ENCODE data around the gene WWC2.
"Not testable (repeated sequence)": the region's sequence is repeated elsewhere in the genome, so short reads cannot be mapped to it uniquely, and the experiment has no call there.

The WWC2 gene

GRCh38 chr4:183312841-183313240, 213.8 kb downstream of the WWC2 start:
- no peak for DNase-seq

- DNase-seq: no peak
Measured at GRCh38 chr4:183314336-183314735, 215.3 kb downstream of the WWC2 start.

DNA sequence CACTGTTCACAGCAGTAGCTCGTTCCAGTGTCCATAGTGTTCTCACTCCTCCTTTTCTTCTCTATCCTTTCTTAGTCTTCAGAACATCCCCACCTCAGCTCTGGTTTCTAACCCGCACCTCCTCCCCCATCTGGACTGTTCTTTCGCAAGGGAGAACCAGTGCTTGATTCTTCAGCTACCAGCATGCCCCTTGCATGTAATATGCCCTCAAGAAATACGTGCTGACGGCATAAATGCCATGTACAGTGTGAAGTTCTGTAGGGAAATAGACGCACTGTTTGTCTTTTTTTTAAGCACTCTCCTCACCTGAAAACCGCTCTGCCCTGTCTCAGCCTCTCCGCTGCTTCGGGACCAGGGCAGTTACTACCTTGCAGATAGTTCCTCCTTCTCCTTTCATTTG, 215.7 kb downstream of the WWC2 start:
- no peak for DNase-seq

DNA sequence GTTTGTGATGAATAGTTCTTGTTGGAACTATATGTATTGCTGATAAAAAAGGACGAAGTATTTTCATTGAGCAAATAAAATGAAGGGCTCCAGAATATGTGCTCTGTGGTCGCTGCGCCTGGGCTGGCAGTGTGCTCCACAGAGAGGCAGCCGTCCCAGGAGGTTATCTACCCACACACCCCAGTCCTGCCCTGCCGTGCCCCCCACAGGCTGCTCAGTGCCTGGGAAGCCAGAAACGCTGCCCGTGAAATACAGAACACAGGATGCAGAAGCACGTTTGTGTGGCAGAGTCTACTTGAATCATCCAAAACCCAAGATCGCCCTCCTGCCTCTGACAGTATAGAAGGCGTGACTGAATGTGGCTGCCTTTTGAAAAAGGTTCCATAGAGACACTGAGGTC, 219.6 kb downstream of the WWC2 start:
- no peak for DNase-seq

DNA sequence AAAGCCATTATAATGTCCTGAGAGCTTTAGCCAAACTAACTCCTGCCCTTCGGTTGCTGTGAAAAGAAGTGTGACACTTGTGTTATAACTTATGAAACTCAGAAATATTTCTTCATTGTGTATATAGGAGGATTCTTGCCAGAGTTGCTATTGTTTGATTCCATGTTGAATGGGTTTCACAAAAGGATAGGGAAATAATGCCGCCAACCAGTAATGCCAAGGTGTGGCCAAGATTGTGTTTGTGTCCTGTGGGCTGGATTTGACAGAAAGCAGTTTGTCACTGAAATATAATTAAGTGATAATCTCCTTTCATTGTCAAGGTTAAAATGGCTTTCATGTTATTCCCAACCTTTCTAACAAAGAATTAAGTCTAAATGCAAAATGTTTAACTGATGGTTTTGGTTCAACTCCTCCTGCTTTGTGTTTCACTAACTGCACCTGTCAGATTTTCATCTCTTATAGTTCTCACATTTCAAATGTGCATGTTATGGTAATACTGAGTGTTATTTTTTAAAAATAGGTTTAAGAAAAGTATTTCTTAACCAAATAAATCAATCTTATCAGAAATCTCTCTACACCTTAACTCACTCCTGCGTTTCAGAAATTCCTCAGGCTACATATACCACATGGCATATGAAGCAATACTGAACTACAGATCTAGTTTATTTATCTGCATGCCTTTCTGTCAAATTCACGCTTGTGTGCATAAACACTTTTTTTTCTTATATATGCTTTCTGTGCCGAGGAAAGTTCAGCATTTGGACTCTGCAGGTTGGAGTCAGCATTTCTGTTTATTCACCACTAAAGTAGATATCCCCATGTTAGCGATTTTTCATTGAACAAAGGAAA, 221.4 kb downstream of the WWC2 start, which contains the start of gene CLDN22:
CLDN22 (minus strand) TSS at position 66 of the 849 bp plus-strand sequence; CDS start at position 8, 58 bp downstream.
- DNase-seq: no peak

DNA sequence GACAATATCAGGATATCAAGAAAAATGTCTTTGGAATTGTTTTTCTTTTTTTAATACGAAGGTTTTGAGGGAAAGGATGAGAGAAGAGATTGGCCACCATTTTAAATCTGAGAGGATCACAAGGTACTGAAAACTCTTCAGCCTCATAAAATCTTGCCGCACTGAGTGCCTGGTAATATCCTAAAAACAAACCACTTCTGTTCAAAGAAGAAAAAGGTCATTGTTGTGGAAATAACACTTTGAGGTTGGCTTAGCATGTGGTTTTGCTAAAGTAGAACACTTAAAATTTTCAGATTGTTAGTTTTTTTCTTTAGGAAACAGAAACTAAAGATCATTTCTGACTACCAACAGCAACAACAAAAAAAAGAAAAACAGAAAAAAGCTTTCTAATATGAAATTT, 222.0 kb downstream of the WWC2 start:
- no peak for DNase-seq

- DNase-seq: no peak
Measured at GRCh38 chr4:183321516-183321915, 222.5 kb downstream of the WWC2 start.

DNA sequence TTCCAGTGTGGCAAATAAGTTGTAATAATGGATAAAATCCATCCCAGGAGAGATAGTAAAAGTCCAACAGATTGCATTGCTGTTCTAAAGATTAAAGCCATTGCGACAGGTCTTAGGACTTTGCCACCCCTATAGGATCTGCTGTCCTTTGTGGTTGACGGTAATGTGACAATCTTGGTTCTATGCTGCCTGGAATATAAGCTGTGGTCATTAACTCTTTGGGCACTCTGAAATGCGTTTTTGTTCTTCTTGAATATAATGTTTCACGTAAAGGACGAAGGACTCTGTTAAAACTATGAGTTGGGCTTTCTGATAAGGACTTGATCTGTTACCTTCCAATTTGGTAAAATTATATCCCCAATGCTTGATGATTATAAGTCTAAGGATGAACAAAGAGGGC, 223.3 kb downstream of the WWC2 start, which contains the start of gene CLDN24:
CLDN24 (minus strand) TSS at position 101 of the 400 bp plus-strand sequence; CDS start at position 101, 0 bp downstream.
- no peak for DNase-seq

- no peak for DNase-seq
Measured at GRCh38 chr4:183323295-183323694, 224.2 kb downstream of the WWC2 start.

- DNase-seq: not testable (repeated sequence)
Measured at GRCh38 chr4:183324056-183324455, 225.0 kb downstream of the WWC2 start.

DNA sequence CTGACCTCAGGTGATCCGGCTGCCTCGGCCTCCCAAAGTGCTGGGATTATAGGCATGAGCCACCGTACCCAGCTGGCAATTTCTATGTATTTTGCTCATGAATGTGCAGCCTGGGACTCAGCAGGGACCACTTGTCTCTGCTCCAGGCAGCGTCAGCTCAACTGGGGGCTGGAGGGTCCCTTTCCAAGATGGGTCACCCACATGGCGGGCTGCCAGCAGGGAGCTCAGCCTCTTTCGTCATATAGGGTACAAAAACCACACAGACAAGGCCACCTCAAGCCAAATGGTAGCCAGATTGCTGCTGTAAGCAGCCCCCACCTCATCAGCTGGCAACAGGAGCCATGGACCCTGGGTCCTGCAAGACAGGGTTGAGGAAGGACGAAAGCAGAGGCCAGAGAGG, 225.6 kb downstream of the WWC2 start:
- DNase-seq: no peak

DNA sequence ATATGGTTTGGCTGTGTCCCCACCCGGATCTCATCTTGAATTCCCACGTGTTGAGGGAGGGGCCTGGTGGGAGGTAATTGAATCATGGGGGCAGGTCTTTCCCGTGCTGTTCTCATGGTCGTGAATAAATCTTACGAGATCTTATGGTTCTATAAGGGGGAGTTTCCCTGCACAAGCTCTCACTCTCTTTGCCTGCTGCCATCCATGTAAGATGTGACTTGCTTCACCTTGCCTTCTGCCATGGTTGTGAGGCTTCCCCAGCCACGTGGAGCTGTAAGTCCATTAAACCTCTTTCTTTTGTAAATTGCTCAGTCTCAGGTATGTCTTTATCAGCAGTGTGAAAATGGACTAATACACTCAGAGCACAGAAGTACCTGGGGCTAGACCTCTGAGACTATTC, 227.3 kb downstream of the WWC2 start:
- DNase-seq: not testable (repeated sequence)

- DNase-seq: no peak
Measured at GRCh38 chr4:183326853-183327252, 227.8 kb downstream of the WWC2 start.

GRCh38 chr4:183327827-183328226, 228.8 kb downstream of the WWC2 start:
- DNase-seq: no peak

- no peak for DNase-seq
Measured at GRCh38 chr4:183328832-183329231, 229.8 kb downstream of the WWC2 start.

DNA sequence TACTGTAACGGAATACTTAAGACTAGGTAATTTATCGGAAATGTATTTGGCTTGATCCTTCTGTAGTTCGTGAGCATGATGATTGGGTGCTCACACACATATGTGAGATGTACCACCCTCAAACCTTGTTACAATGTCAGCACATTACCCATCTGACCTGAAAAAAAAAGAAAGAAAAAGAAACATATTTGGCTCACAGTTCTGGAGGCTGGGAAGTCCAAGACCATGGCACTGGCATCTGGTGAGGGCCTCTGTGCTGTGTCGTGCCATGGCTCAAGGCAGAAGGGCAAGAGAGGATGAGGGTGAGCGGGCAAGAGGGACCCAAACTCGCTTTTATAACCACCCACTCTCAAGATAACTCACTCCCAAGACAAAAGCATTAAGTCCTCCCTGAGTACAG, 230.2 kb downstream of the WWC2 start:
- DNase-seq: no peak

- DNase-seq: no peak
Measured at GRCh38 chr4:183329954-183330742, 231.1 kb downstream of the WWC2 start.

DNA sequence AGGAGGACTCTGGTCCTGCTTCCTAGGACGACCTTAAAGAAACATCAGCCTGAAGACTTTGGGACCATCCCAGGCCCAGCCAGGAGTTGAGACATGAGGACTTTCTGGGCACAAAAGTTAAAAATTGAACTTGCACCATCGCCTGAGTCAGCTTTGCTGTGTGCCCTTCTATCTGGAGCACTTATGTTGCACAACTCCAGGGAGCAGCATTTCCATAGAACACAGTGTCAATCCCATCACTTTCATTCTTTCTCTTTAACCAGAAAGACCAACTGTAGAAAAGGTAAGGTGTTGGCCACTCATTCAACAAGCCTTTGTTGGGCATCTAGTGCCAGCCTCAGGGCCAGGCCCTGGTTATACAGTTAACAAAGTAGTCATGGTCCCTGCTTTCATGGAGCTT, 231.8 kb downstream of the WWC2 start:
- no peak for DNase-seq

GRCh38 chr4:183332447-183332846, 233.4 kb downstream of the WWC2 start:
- no peak for DNase-seq

- no peak for DNase-seq
Measured at GRCh38 chr4:183333202-183333601, 234.1 kb downstream of the WWC2 start.

GRCh38 chr4:183333983-183334382, 234.9 kb downstream of the WWC2 start:
- no peak for DNase-seq

DNA sequence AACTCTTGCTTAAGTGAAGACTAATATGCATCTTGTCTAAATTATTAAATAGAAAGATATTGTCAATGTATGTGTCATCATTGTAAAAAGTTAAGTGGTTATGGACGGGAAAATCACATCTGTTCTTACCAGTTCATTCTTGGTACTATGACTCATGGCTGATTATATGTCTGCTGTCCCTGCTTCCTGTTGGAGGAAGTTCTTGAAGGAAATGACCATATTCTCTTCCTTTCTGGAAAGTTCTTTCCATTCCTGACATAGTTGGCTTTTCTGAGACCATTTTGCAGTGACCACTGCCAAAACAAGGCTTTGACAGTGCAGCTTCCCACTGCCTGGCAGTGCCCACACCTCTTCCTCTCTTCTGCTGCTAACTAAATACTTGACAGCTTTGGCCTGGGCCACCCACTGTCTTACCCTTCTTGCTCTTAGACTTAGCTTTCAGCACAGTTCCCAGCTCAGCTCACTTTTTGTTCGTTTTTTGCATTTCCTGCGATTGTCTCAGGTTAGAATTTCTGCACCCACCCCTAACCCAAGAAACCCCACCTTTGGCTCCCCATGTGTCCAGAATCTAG, 236.4 kb downstream of the WWC2 start:
- DNase-seq: no peak

GRCh38 chr4:183337349-183337748, 238.3 kb downstream of the WWC2 start:
- DNase-seq: no peak

GRCh38 chr4:183337833-183338232, 238.8 kb downstream of the WWC2 start:
- DNase-seq: no peak
